Keratinocyte (primary cell): Measurements from ENCODE around the gene HHATL. TPM values are rescaled to one million over a fixed set of nuclear protein-coding genes. Genes with fewer than 3 reads are reported as not detected.

Source experiments
- DNase-seq: peaks from one replicate; pipeline ENCODE4 v3.0.0-alpha.2; 2011; ENCODE audit warnings: low read depth, missing footprints, low spot score
- FAIRE-seq: peaks from 2 replicates; lab custom pipeline; 2011; peaks lifted over from hg19 to GRCh38; lab: Jason Lieb, UNC
- H2AFZ ChIP-seq: 2 replicates; pipeline ENCODE4 v1.6.0; 2012; ENCODE audit warnings: low read length, control low read depth, inconsistent platforms; ENCODE audit not compliant: control insufficient read depth
- H3K27ac ChIP-seq: 2 replicates; pipeline ENCODE4 v1.5.1; 2011; ENCODE audit warnings: low read length; ENCODE audit not compliant: control insufficient read depth, insufficient read depth
- H3K27me3 ChIP-seq: 3 replicates; pipeline ENCODE4 v1.6.0; 2011; ENCODE audit warnings: low read length; ENCODE audit not compliant: control insufficient read depth, insufficient read depth; ENCODE audit errors: extremely low read depth
- H3K36me3 ChIP-seq, 2 experiments: 2 replicates in 1 of 2; 3 replicates in 1 of 2; pipeline ENCODE4 v1.5.1; 2011; ENCODE audit warnings: low read length in 2 of 2, mild to moderate bottlenecking in 1 of 2; ENCODE audit not compliant: control insufficient read depth in 2 of 2, insufficient read depth in 2 of 2; ENCODE audit errors: extremely low read depth in 1 of 2
- H3K4me1 ChIP-seq: 3 replicates; pipeline ENCODE4 v1.5.1; 2011; ENCODE audit warnings: low read length; ENCODE audit not compliant: control insufficient read depth, insufficient read depth; ENCODE audit errors: extremely low read depth
- H3K4me2 ChIP-seq: 3 replicates; pipeline ENCODE4 v1.6.0; 2011; ENCODE audit warnings: low read depth, low read length; ENCODE audit not compliant: control insufficient read depth, insufficient read depth; ENCODE audit errors: extremely low read depth
- H3K4me3 ChIP-seq, 3 experiments: fragments of 200-600 bp in 1 of 3; sonication (generic) in 1 of 3; 2 replicates in 2 of 3; 3 replicates in 1 of 3; pipeline ENCODE4 v1.5.1; 2011 to 2016; ENCODE audit warnings: low read length in 3 of 3, mild to moderate bottlenecking in 3 of 3, control low read depth in 2 of 3, inconsistent platforms in 1 of 3, low read depth in 1 of 3, mixed read lengths in 1 of 3, mixed run types in 1 of 3, moderate library complexity in 1 of 3; ENCODE audit not compliant: control insufficient read depth in 2 of 3, insufficient read depth in 2 of 3; ENCODE audit errors: extremely low read depth in 1 of 3
- H3K79me2 ChIP-seq: 2 replicates; pipeline ENCODE4 v1.6.0; 2012; ENCODE audit warnings: low read length; ENCODE audit not compliant: control insufficient read depth, insufficient read depth
- H3K9ac ChIP-seq: 3 replicates; pipeline ENCODE4 v1.6.0; 2011; ENCODE audit warnings: low read length; ENCODE audit not compliant: control insufficient read depth, insufficient read depth; ENCODE audit errors: extremely low read depth
- H3K9me1 ChIP-seq: 3 replicates; pipeline ENCODE4 v1.6.0; 2011; ENCODE audit warnings: low read length; ENCODE audit not compliant: control insufficient read depth, insufficient read depth; ENCODE audit errors: extremely low read depth
- H3K9me3 ChIP-seq: 2 replicates; pipeline ENCODE4 v1.5.1; 2012; ENCODE audit warnings: low read depth, low read length; ENCODE audit not compliant: control insufficient read depth
- H4K20me1 ChIP-seq: 3 replicates; pipeline ENCODE4 v1.6.0; 2011; ENCODE audit warnings: low read length; ENCODE audit not compliant: control insufficient read depth, insufficient read depth; ENCODE audit errors: extremely low read depth
- CTCF ChIP-seq, 3 experiments: IDR thresholded peaks in 1 of 3; conservative IDR thresholded peaks in 1 of 3; optimal IDR thresholded peaks in 1 of 3; 2 replicates in 2 of 3; 3 replicates in 1 of 3; pipeline versions ENCODE3 to v1.5.1; 2011; ENCODE audit warnings: low read length in 3 of 3, mild to moderate bottlenecking in 3 of 3, moderate library complexity in 2 of 3, control low read depth in 1 of 3, inconsistent platforms in 1 of 3; ENCODE audit not compliant: insufficient read depth in 2 of 3; ENCODE audit errors: extremely low read depth in 1 of 3
- EZH2 ChIP-seq: IDR thresholded peaks from one replicate; pipeline ENCODE4 v1.6.1; 2012; ENCODE audit warnings: inconsistent platforms, mild to moderate bottlenecking, low read length, moderate library complexity
- dilution Hi-C: fragments of 300-500 bp; cut with MboI; formaldehyde crosslinking; loops from one replicate; pipeline ENCODE4 v1.7.0; 2020; ENCODE audit warnings: low sequenced_read_pairs; ENCODE audit not compliant: extremely low pct_ligation_motif_present
- polyA plus RNA-seq, 5 experiments: library from polyadenylated mRNA; depleted of rRNA in 3 of 5; stranded (reverse) in 3 of 5; stranded (forward) in 1 of 5; unstranded in 1 of 5; fragments of >200 nt; gene quantifications; 1 replicate in 1 of 5; 2 replicates in 3 of 5; 3 replicates in 1 of 5; pipeline versions ENCODE4 v1.2.1 to v1.2.3, GENCODE V29; 2011 to 2012; ENCODE audit warnings: missing spikeins in 2 of 5, low read depth in 1 of 5, low replicate concordance in 1 of 5

Gene HHATL
- polyA plus RNA-seq, 1 donor (not counting 4 experiments of a cell fraction or from before 2014, with no cell fraction given), result not detected

DNA sequence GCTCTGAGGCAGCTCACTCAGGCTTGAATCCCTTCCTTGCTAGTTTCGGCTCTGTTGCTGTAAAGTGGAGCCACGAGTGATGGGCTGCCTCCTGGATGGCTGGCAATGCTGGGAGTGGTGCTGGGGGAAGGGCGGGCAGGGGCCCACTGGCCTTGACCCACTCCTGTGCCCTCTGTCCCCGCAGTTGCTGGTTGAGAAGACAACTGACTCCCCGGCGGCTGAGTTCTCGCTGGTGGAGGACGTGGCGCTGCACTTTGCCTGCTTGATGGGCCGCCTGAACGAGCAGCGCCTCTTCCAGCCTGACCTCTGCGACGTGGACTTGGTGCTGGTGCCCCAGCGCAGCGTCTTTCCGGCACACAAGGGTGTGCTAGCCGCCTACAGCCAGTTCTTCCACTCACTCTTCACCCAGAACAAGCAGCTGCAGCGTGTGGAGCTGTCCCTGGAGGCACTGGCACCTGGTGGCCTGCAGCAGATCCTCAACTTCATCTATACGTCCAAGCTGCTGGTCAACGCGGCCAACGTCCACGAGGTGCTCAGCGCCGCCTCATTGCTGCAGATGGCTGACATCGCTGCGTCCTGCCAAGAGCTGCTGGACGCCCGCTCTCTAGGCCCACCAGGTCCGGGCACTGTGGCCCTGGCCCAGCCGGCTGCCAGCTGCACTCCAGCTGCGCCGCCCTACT lies 44.4 kb downstream of the HHATL start:
- Histone ChIP-seq H4K20me1 (peaks cover 3% of the 10 kb centered on the region), H3K9me1 (peaks cover 2% of the 10 kb centered on the region), H3K9ac (no peak overlapping the region), H3K4me2 (no peak overlapping the region), H3K27ac (no peak overlapping the region), H3K27me3 (no peaks in the 10 kb centered on the region), H3K4me3 (no peak overlapping the region), H3K4me1 (peaks cover 19% of the 10 kb centered on the region), H2AFZ (no peak overlapping the region), H3K36me3 (peaks cover 14% of the 10 kb centered on the region in 2 experiments), H3K9me3 (no peaks in the 10 kb centered on the region), H3K79me2 (peaks cover 9% of the 10 kb centered on the region)
- DNase-seq (no peak), FAIRE-seq (no peak)
- dilution Hi-C loops, result no loop called here
- TF ChIP-seq CTCF (optimal IDR thresholded peaks at IDR 0.05 in 1 of 3, IDR thresholded peaks at IDR 0.05 in 1 of 3, conservative IDR thresholded peaks at IDR 0.05 in 1 of 3; ENCODE audit: extremely low read depth in 1 of 3, insufficient read depth in 2 of 3, low read length in 3 of 3) (no peak), EZH2 (no peak)

- H3K4me3 ChIP-seq, result no peak overlapping the region
- peaks cover 2% of the 10 kb centered on the region for H3K9me1 ChIP-seq
- H3K9ac ChIP-seq, result no peak overlapping the region
- H4K20me1 ChIP-seq, result peaks cover 3% of the 10 kb centered on the region
- no peaks in the 10 kb centered on the region for H3K9me3 ChIP-seq
- H3K4me1 ChIP-seq, result peaks cover 25% of the 10 kb centered on the region
- no peak overlapping the region for H3K4me2 ChIP-seq
- peaks cover 12% of the 10 kb centered on the region for H3K79me2 ChIP-seq
- dilution Hi-C loops, result no loop called here
- DNase-seq (no peak), FAIRE-seq (no peak)
- H2AFZ ChIP-seq, result no peak overlapping the region
- H3K27me3 ChIP-seq, result no peaks in the 10 kb centered on the region
- H3K27ac ChIP-seq, result no peak overlapping the region
- no peak for TF ChIP-seq EZH2
- no peak for TF ChIP-seq CTCF (optimal IDR thresholded peaks at IDR 0.05 in 1 of 3, IDR thresholded peaks at IDR 0.05 in 1 of 3, conservative IDR thresholded peaks at IDR 0.05 in 1 of 3; ENCODE audit: extremely low read depth in 1 of 3, insufficient read depth in 2 of 3, low read length in 3 of 3)
- peaks cover 13 to 14% of the 10 kb centered on the region in 2 experiments for H3K36me3 ChIP-seq
Measured at GRCh38 chr3:42657675-42658074, 44.9 kb downstream of the HHATL start.
